ENCODE data around the gene MORC1.

DNA sequence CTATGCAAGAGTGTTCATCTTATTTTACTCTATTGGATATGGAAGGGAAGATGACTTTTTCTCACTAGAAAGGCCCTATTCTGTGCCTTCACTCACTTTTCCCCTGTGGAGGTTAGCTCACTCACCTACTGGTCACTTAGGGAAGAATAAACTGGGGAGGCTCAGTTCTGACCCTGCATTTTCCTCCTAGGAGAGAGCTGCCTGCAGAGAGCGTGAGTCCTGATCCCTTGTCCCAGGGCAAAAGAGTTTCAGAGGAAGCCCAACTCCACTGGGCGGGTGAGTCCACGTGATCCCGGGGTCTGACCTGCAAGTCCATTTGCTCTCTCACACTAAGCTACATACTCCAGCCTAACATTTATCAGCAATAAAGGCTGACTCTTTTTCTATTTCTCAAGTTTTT, 8.4 kb downstream of the MORC1 start:
- TF ChIP-seq, protein P1, sequence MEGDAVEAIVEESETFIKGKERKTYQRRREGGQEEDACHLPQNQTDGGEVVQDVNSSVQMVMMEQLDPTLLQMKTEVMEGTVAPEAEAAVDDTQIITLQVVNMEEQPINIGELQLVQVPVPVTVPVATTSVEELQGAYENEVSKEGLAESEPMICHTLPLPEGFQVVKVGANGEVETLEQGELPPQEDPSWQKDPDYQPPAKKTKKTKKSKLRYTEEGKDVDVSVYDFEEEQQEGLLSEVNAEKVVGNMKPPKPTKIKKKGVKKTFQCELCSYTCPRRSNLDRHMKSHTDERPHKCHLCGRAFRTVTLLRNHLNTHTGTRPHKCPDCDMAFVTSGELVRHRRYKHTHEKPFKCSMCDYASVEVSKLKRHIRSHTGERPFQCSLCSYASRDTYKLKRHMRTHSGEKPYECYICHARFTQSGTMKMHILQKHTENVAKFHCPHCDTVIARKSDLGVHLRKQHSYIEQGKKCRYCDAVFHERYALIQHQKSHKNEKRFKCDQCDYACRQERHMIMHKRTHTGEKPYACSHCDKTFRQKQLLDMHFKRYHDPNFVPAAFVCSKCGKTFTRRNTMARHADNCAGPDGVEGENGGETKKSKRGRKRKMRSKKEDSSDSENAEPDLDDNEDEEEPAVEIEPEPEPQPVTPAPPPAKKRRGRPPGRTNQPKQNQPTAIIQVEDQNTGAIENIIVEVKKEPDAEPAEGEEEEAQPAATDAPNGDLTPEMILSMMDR (IDR thresholded peaks at IDR 0.05) = no peak
- TF ChIP-seq POLR2A (IDR thresholded peaks at IDR 0.05) (no peak), POLR2AphosphoS5 (IDR thresholded peaks at IDR 0.05) (no peak)
